HT-29 (cell line): ENCODE data around the gene CNTN4. TPM values are rescaled to one million over a fixed set of nuclear protein-coding genes. Genes with fewer than 3 reads are reported as not detected.
"Not testable (repeated sequence)": the region's sequence is repeated elsewhere in the genome, so short reads cannot be mapped to it uniquely, and the experiment has no call there.

Experiments used
- DNase-seq: peaks from one replicate; pipeline ENCODE4 v3.0.0-alpha.2; 2015; ENCODE audit warnings: low spot score
- total RNA-seq: library from RNA; depleted of rRNA; stranded (reverse); fragments of >200 nt; shearing (Covaris generic); gene quantifications from 2 replicates; pipeline ENCODE4 v1.2.3, GENCODE V29; 2014

CNTN4 gene
- total RNA-seq, 1 experiment from 2014 or later = not detected

DNA sequence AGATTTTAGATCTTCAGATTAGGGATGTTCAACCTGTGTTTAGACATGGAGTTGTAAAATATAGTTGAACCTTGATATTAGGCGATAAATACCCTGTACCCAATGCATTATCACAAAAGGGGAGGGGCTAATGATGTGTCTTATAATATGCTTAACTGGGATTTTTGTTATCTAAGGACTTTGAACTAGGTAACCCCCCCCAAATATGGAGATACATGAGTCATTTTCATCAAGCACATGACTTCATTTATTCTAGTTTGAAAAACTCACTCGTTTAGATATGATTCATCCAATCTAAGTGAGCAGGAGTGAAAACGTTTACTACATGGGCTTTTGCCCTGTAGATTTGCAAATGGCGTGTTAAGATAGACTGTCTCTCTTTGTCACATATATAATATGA is 799.2 kb downstream of the CNTN4 start:
- DNase-seq = no peak

- no peak for DNase-seq
These were observed 800.1 kb downstream of the CNTN4 start for GRCh38 chr3:2898591-2899353.

DNA sequence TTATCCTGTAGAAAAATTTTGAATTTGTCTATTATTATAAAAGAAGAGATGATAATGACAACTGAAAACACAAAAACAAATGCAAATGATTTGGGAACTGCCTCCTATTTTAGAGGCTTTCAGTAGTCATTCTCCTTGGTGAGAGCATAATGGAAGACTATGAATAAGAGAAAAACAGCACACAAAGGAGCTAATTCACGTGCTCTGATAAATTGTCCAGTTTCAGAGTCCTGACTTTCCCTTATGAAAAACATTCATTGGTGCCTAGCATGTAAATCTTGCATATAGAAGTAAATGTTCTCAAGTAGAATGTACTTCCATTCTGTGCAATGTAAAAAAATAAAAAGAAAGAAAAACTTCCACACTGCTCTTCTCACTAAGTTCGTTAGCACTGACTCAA is 805.4 kb downstream of the CNTN4 start:
- DNase-seq = no peak

- no peak for DNase-seq
These were observed 810.2 kb downstream of the CNTN4 start for GRCh38 chr3:2908693-2909351.

GRCh38 chr3:2910997-2911396 is 812.3 kb downstream of the CNTN4 start:
- no peak for DNase-seq

DNA sequence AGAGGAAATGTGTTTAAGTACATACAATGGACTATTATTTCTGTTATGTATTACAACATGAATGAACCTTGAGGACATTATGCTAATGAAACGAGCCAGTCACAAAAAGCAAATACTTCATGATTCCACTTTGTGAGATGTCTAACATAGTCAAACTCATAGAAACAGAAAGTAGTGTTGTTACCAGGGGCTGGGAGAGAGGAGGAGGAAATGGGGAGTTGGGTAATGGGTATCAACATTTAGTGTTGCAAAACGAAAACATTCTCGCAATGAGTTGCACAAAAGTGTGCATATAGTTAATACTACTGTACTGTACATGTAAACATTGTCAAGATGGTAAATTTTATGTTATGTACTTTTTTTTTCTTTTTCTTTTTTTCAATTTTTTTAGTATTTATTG is 817.2 kb downstream of the CNTN4 start:
- no peak for DNase-seq

DNA sequence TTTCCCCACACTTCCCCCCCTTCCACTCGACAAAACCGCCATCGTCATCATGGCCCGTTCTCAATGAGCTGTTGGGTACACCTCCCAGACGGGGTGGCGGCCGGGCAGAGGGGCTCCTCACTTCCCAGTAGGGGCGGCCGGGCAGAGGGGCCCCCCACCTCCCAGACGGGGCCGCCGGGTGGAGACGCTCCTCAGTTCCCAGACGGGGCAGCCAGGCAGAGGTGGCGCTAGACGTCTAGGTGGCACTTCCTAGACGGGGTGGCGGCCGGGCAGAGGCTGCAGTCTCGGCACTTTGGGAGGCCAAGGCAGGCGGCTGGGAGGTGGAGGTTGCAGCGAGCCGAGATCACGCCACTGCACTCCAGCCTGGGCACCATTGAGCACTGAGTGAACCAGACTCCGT is 818.0 kb downstream of the CNTN4 start:
- DNase-seq = not testable (repeated sequence)

- no peak for DNase-seq
These were observed 821.4 kb downstream of the CNTN4 start for GRCh38 chr3:2920103-2920502.

GRCh38 chr3:2921452-2921851 is 822.8 kb downstream of the CNTN4 start:
- DNase-seq = no peak

DNA sequence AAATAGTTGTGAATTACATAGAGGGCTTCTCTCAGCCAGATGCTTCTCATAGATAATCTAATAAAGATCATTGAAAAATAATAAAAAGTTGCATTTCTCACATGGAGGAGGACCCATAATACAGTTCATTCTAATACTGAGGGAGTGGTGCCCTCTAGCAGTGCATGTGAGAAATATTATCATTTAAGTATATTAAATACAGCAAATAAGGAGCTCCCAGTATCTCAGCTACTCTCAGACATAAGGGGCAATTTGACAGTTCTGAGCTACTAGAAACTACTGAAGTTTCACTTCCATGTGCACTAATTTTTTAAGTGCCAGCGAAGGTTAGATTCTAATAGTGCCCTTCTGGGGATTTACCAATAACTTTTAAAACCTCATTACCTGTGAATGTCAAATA is 823.2 kb downstream of the CNTN4 start:
- peak; percentile 34 for DNase-seq

- DNase-seq = no peak
These were observed 824.7 kb downstream of the CNTN4 start for GRCh38 chr3:2923390-2923789.

DNA sequence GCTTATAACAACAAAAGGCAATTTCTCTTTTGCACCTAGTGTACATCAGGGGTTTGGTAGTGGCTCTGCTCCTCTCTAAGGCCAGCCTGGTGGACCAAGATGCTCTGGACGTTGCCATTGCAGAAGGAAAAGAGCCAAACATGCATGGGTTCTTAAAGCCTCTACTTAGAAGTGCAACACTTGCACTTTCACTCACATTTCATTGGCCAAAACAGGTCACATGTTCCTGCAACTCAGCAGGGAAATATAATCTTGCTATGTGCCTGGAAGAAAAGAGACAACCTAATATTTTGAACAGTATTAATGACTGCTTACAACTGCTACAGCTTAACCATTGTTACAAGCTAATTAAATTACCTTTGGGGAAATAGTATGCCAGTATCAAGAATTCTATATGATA is 828.6 kb downstream of the CNTN4 start:
- DNase-seq = no peak

GRCh38 chr3:2929574-2929973 is 830.9 kb downstream of the CNTN4 start:
- no peak for DNase-seq

GRCh38 chr3:2931265-2931664 is 832.6 kb downstream of the CNTN4 start:
- no peak for DNase-seq

- no peak for DNase-seq
These were observed 835.9 kb downstream of the CNTN4 start for GRCh38 chr3:2934541-2934940.

GRCh38 chr3:2937055-2937454 is 838.4 kb downstream of the CNTN4 start:
- DNase-seq = no peak

DNA sequence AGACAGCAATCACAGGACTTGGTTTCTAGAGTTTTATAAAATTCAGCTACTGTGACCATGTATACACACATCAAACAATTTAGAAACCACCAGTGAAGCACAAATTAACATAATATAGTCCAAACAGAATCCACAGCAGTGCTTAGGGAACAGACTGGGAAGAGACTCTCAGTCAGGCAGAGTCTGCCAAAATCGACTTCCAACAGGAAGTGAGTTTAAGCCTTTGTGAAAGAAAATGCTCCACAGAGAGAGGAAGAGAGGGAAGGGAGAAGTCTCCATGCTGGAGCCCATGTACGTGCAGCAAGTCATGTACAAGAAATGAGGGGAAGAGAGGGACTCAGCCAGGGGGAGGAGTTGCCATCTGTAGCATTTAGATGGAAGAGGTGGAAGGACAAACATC is 838.9 kb downstream of the CNTN4 start:
- no peak for DNase-seq

- DNase-seq = no peak
These were observed 840.0 kb downstream of the CNTN4 start for GRCh38 chr3:2938711-2939110.

DNA sequence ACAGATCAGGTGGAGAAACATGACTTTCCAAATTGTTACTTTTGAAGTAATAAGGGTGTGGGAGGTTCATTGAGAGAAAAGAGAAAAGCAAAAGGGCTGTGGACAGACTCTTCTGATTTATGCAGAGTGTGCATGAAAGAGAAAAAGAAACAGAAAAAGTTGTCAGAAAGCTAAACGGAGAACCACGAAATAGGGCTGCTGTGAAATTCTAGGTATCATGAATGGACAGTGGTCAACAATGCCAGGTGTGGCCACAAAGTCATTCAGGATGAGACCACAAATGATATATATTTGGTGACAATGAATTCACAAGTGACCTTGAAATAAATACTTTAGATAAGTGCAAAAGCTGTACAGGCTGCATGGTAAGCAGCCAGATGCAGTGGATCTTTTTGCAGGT is 841.4 kb downstream of the CNTN4 start:
- no peak for DNase-seq

- DNase-seq = no peak
These were observed 846.0 kb downstream of the CNTN4 start for GRCh38 chr3:2944628-2945027.

- DNase-seq = no peak
These were observed 846.5 kb downstream of the CNTN4 start for GRCh38 chr3:2945121-2945520.

DNA sequence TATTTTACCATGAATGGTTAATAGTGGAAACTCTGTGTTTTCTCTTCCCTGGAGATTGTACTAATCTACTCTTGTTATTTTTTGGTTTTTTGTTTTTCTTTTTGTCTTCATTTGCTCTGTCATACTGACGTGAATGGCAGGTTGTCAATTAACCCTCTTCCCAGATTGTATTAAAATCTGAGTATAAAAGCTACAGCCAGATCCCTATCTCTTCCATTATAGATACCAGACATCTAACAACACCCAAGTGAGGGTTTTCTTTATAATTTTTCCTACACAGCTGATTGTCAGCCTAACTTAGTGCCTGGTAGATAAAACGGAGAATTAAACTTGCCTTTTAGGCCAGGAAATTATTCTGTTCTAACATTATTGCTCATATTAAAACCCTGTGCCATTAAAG is 848.9 kb downstream of the CNTN4 start:
- DNase-seq = no peak

DNA sequence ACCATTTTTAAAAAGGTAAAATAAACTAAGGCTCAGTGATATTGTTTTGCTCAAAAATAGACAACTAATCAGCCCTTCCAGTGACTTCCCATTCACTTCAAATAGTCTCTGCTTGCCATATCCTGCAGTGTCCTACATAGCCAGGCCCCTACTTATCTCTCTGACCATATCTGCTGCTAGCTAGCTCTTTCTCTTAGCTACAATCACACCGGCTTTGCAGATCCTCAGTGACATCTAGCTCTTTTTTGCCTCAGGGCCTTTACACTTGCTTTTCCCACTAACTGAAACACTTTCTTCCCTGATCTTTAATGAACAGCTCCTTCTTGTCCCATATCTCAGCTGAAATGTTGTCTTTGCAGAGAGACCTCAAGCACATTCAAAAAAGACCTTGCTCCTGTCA is 850.2 kb downstream of the CNTN4 start:
- no peak for DNase-seq
